GM13976 (cell line): ENCODE measurements around the gene SEPHS1.
"Not testable (repeated sequence)": the region's sequence is repeated elsewhere in the genome, so short reads cannot be mapped to it uniquely, and the experiment has no call there.

ENCODE experiments used
- DNase-seq: peaks from one replicate; pipeline ENCODE4 v3.0.0; 2012; ENCODE audit warnings: low spot score
- in situ Hi-C: fragments of 300-500 bp; cut with MboI; formaldehyde crosslinking; loops from one replicate; pipeline ENCODE4 v1.12.0; 2022; ENCODE audit warnings: low sequenced_read_pairs, mixed read lengths, inconsistent platforms; ENCODE audit not compliant: unreplicated experiment
- TF ChIP-seq, protein P1 (sequence below): IDR thresholded peaks from 2 replicates; pipeline ENCODE4 v1.5.1; 2012; ENCODE audit warnings: borderline replicate concordance, mild to moderate bottlenecking; ENCODE audit not compliant: insufficient read depth; ENCODE audit errors: extremely low read depth, missing control alignments, control extremely low read depth

The SEPHS1 gene

GRCh38 chr10:13298748-13299436 is 49.2 kb downstream of the SEPHS1 start:
- no peak for DNase-seq
- TF ChIP-seq, protein P1, sequence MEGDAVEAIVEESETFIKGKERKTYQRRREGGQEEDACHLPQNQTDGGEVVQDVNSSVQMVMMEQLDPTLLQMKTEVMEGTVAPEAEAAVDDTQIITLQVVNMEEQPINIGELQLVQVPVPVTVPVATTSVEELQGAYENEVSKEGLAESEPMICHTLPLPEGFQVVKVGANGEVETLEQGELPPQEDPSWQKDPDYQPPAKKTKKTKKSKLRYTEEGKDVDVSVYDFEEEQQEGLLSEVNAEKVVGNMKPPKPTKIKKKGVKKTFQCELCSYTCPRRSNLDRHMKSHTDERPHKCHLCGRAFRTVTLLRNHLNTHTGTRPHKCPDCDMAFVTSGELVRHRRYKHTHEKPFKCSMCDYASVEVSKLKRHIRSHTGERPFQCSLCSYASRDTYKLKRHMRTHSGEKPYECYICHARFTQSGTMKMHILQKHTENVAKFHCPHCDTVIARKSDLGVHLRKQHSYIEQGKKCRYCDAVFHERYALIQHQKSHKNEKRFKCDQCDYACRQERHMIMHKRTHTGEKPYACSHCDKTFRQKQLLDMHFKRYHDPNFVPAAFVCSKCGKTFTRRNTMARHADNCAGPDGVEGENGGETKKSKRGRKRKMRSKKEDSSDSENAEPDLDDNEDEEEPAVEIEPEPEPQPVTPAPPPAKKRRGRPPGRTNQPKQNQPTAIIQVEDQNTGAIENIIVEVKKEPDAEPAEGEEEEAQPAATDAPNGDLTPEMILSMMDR = no peak
- in situ Hi-C loops = no loop called here

DNA sequence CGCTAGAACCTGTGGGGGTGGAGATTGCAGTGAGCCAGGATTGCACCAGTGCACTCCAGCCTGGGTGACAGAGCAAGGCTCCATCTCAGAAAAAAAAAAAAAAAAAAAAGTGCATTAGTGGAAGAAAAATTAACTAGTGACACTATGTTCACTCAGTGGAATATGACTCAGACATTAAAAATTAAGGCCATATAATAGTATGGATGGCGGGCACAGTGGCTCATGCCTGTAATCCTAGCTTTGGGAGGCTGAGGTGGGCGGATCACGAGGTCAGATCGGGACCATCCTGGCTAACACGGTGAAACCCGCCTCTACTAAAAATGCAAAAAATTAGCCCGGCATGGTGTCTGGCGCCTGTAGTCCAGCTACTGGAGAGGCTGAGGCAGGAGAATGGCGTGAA is 51.6 kb downstream of the SEPHS1 start:
- TF ChIP-seq, protein P1 = no peak
- in situ Hi-C loops = no loop called here
- DNase-seq = no peak

DNA sequence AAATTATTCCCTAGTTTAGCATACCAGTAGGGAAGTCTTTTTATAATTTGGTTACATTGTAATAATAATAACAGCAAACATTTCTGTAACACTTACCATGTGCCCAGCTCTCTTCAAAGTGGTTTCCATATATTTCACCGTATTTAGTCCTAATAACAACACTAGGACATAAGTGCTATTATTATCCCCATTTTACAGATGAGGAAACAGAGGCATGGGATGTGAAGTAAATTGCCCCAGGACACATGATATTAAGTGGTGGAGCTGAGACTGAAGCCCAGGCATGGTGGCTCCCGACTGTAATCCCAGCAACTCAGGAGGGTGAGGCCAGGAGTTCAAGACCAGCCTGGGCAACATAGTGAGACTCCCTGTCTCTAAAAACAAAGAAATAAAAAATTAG is 53.3 kb downstream of the SEPHS1 start:
- in situ Hi-C loops = no loop called here
- TF ChIP-seq, protein P1 = no peak
- DNase-seq = no peak

DNA sequence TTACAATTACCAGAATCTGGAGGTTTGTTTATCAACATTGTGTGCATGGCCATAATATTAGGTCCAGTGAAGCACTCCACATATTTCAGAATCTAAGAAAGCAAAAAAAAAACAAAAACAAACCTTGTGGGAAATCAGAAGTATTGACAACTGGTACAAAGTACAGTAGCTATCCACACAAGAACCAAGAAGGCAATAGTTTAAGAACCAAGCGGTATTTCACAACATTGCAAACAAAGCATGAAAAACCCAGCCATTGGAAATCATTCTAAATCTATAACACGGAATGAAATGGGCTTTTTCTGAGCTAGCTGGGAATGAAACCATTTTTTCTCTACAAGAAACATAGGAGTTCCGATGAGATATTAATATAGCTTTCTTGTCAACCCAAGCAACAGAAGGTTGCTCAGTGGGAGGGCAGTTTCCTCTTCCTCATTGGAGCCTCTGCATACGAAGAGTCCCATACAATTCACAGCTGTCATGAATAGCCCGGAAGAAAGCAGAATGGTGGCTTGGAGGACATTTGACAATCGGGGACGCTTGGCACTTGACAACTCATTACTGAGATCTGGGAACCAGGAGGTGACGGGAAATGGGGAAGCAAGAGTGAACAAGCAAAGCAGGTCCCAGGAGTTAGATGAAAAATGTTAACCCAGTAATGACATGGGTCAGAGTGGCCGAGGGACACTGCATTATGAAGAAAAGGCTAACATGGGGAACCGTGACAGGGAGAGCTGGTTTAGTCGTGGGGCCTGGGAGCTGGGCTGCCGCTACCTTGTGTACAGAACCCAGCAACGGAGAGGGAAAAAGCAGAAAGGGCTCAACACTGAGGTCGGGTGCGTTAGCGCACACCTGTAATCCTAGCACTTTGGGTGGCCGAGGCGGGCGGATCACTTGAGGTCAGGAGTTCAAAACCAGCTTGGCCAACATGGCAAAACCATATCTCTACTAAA is 56.0 kb downstream of the SEPHS1 start:
- TF ChIP-seq, protein P1 = no peak
- in situ Hi-C loops = no loop called here
- DNase-seq = no peak

DNA sequence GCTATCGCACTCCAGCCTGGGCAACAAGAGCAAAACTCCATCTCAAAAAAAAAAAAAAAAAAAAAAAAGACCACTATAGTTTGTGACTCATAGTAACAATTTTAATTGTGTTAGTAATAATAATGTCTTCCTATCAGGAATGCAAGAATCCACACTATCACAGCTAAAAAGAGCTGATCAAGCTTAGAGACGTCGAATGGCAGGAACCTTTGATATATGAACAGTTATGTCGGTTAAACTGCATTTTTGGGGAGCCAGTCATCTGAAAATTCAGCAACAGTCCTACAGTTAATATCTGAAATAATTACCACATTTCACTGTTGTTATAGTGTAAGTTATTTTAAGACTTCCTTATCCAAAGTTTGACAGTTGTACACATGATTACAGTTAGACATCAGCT is 57.0 kb downstream of the SEPHS1 start:
- no peak for DNase-seq
- TF ChIP-seq, protein P1 = no peak
- in situ Hi-C loops = no loop called here

- TF ChIP-seq, protein P1 = no peak
- in situ Hi-C loops = no loop called here
- no peak for DNase-seq
Measured at GRCh38 chr10:13284050-13284449, 64.0 kb downstream of the SEPHS1 start.

GRCh38 chr10:13282348-13282747 is 65.7 kb downstream of the SEPHS1 start:
- in situ Hi-C loops, DNase-seq: not testable (repeated sequence)
